PFSK-1 (cell line): ENCODE measurements around the gene CLIC6.

Experiments used
- FOXP2 ChIP-seq: optimal IDR thresholded peaks from 2 replicates; pipeline ENCODE3; 2011; ENCODE audit warnings: borderline replicate concordance, control low read depth, inconsistent platforms; ENCODE audit not compliant: insufficient read depth; ENCODE audit errors: extremely low read length, extremely low read depth
- POLR2AphosphoS5 ChIP-seq: IDR thresholded peaks from 2 replicates; pipeline ENCODE4 v1.6.1; 2012; ENCODE audit warnings: low read depth, mild to moderate bottlenecking, control low read depth, low read length, moderate library complexity
- REST ChIP-seq, 2 experiments: IDR thresholded peaks; 2 replicates each; pipeline versions ENCODE4 v1.6.1 to v1.8.0; 2011 to 2012; ENCODE audit warnings: low read depth in 2 of 2, low read length in 2 of 2, control low read depth in 1 of 2, inconsistent platforms in 1 of 2, mild to moderate bottlenecking in 1 of 2, moderate library complexity in 1 of 2; ENCODE audit not compliant: insufficient read depth in 1 of 2
- SIN3A ChIP-seq: IDR thresholded peaks from 2 replicates; pipeline ENCODE4 v1.6.1; 2012; ENCODE audit warnings: mild to moderate bottlenecking, low read length, moderate library complexity, borderline replicate concordance; ENCODE audit not compliant: insufficient read depth
- TAF1 ChIP-seq: IDR thresholded peaks from 2 replicates; pipeline ENCODE4 v1.6.1; 2012; ENCODE audit warnings: low read length, control low read depth, borderline replicate concordance; ENCODE audit not compliant: insufficient read depth

Gene CLIC6

GRCh38 chr21:34692458-34693020 lies 23.7 kb downstream of the CLIC6 start:
- TF ChIP-seq FOXP2 (no peak), POLR2AphosphoS5 (no peak), REST (IDR thresholded peaks at IDR 0.05; ENCODE audit: insufficient read depth in 1 of 2, low read depth in 2 of 2, low read length in 2 of 2) (no peak), TAF1 (no peak), SIN3A (no peak)

- TF ChIP-seq REST (IDR thresholded peaks at IDR 0.05; ENCODE audit: insufficient read depth in 1 of 2, low read depth in 2 of 2, low read length in 2 of 2) (no peak), SIN3A (no peak), POLR2AphosphoS5 (no peak), FOXP2 (no peak), TAF1 (no peak)
Measured at GRCh38 chr21:34693192-34693810, 24.5 kb downstream of the CLIC6 start.

GRCh38 chr21:34695434-34695833 lies 26.6 kb downstream of the CLIC6 start:
- no peak for TF ChIP-seq POLR2AphosphoS5
- no peak for TF ChIP-seq REST (IDR thresholded peaks at IDR 0.05; ENCODE audit: insufficient read depth in 1 of 2, low read depth in 2 of 2, low read length in 2 of 2)
- TF ChIP-seq FOXP2, result no peak
- TF ChIP-seq SIN3A, result no peak
- no peak for TF ChIP-seq TAF1

- TF ChIP-seq SIN3A (no peak), REST (IDR thresholded peaks at IDR 0.05; ENCODE audit: insufficient read depth in 1 of 2, low read depth in 2 of 2, low read length in 2 of 2) (no peak), POLR2AphosphoS5 (no peak), FOXP2 (no peak), TAF1 (no peak)
Measured at GRCh38 chr21:34696121-34696520, 27.3 kb downstream of the CLIC6 start.

- no peak for TF ChIP-seq FOXP2
- no peak for TF ChIP-seq REST (IDR thresholded peaks at IDR 0.05; ENCODE audit: insufficient read depth in 1 of 2, low read depth in 2 of 2, low read length in 2 of 2)
- TF ChIP-seq TAF1, result no peak
- no peak for TF ChIP-seq POLR2AphosphoS5
Measured at GRCh38 chr21:34697826-34698225, 29.0 kb downstream of the CLIC6 start.
